ENCODE data around the gene WDR31. TPM values are rescaled to one million over a fixed set of nuclear protein-coding genes. Genes with fewer than 3 reads are reported as not detected.

Gene WDR31
- polyA plus RNA-seq, 1 donor from 2014 or later = 0.13 TPM

- Mint-ChIP-seq H3K36me3 (peaks cover 2% of the 10 kb centered on the region), H3K4me3 (no peak overlapping the region), H3K27me3 (peaks cover 18% of the 10 kb centered on the region), H3K9me3 (no peaks in the 10 kb centered on the region), H3K4me1 (peaks cover 9 to 13% (median 12%) of the 10 kb centered on the region in 3 donors), H3K27ac (no peak overlapping the region)
These were observed 15.0 kb upstream of the WDR31 start for GRCh38 chr9:113355040-113355596.

GRCh38 chr9:113352411-113352810, 12.3 kb upstream of the WDR31 start:
- Mint-ChIP-seq H3K4me1 (peaks cover 11 to 17% (median 12%) of the 10 kb centered on the region in 3 donors), H3K4me3 (no peak overlapping the region), H3K27ac (no peak overlapping the region), H3K27me3 (peaks cover 20% of the 10 kb centered on the region), H3K36me3 (no peaks in the 10 kb centered on the region), H3K9me3 (no peaks in the 10 kb centered on the region)

GRCh38 chr9:113352006-113352405, 11.9 kb upstream of the WDR31 start:
- Mint-ChIP-seq H3K36me3 (no peaks in the 10 kb centered on the region), H3K27me3 (peaks cover 20% of the 10 kb centered on the region), H3K4me1 (peaks cover 11 to 17% (median 12%) of the 10 kb centered on the region in 3 donors), H3K4me3 (no peak overlapping the region), H3K27ac (no peak overlapping the region), H3K9me3 (no peaks in the 10 kb centered on the region)

- H3K4me1 Mint-ChIP-seq = peaks cover 11 to 17% (median 12%) of the 10 kb centered on the region in 3 donors
These were observed 10.9 kb upstream of the WDR31 start for GRCh38 chr9:113350937-113351336.

GRCh38 chr9:113350107-113350661, 10.1 kb upstream of the WDR31 start:
- H3K27me3 Mint-ChIP-seq = peaks cover 20% of the 10 kb centered on the region
- peak overlapping the region in 1 of 3 donors; percentile 67 for H3K27ac Mint-ChIP-seq

More at GRCh38 chr9:113350937-113351336, 10.9 kb upstream of the WDR31 start:
- Mint-ChIP-seq H3K4me3 (peak overlapping the region in 3 of 4 donors; percentile 64 to 92 (median 92)), H3K27ac (peak overlapping the region in 1 of 3 donors; percentile 67), H3K9me3 (no peaks in the 10 kb centered on the region), H3K27me3 (peaks cover 20% of the 10 kb centered on the region), H3K36me3 (no peaks in the 10 kb centered on the region)

GRCh38 chr9:113349445-113350094, 9.5 kb upstream of the WDR31 start, which contains the start of gene BSPRY:
Gene BSPRY (plus strand): TSS chr9:113349541. CDS start chr9:113349580, 39 bp downstream.
- Mint-ChIP-seq H3K27me3 (peaks cover 20% of the 10 kb centered on the region), H3K27ac (peak within 1 kb of the TSS in 1 of 3 donors; percentile 67), H3K4me1 (peaks cover 11 to 17% (median 12%) of the 10 kb centered on the region in 3 donors), H3K9me3 (no peaks in the 10 kb centered on the region), H3K4me3 (peak within 1 kb of the TSS; percentile 81 to 92 (median 86)), H3K36me3 (no peaks in the 10 kb centered on the region)

More at GRCh38 chr9:113350107-113350661, 10.1 kb upstream of the WDR31 start:
- peaks cover 11 to 17% (median 12%) of the 10 kb centered on the region in 3 donors for H3K4me1 Mint-ChIP-seq
- peak overlapping the region; percentile 64 to 92 (median 86) for H3K4me3 Mint-ChIP-seq
- no peaks in the 10 kb centered on the region for H3K9me3 Mint-ChIP-seq
- H3K36me3 Mint-ChIP-seq = no peaks in the 10 kb centered on the region

- peaks cover 20% of the 10 kb centered on the region for H3K27me3 Mint-ChIP-seq
- no peaks in the 10 kb centered on the region for H3K36me3 Mint-ChIP-seq
- peaks cover 11 to 17% (median 12%) of the 10 kb centered on the region in 3 donors for H3K4me1 Mint-ChIP-seq
- H3K4me3 Mint-ChIP-seq = peak overlapping the region; percentile 78 to 83 (median 80)
- no peak overlapping the region for H3K27ac Mint-ChIP-seq
- no peaks in the 10 kb centered on the region for H3K9me3 Mint-ChIP-seq
These were observed 9.0 kb upstream of the WDR31 start for GRCh38 chr9:113349066-113349444.

- H3K27me3 Mint-ChIP-seq = peaks cover 20% of the 10 kb centered on the region
- peaks cover 11 to 17% (median 12%) of the 10 kb centered on the region in 3 donors for H3K4me1 Mint-ChIP-seq
- no peaks in the 10 kb centered on the region for H3K36me3 Mint-ChIP-seq
- peak overlapping the region in 1 of 3 donors; percentile 80 for H3K27ac Mint-ChIP-seq
- no peaks in the 10 kb centered on the region for H3K9me3 Mint-ChIP-seq
- peak overlapping the region in 3 of 4 donors; percentile 25 to 81 (median 57) for H3K4me3 Mint-ChIP-seq
These were observed 8.4 kb upstream of the WDR31 start for GRCh38 chr9:113348437-113348836.

GRCh38 chr9:113345671-113346070, 5.6 kb upstream of the WDR31 start:
- no peaks in the 10 kb centered on the region for H3K36me3 Mint-ChIP-seq
- H3K9me3 Mint-ChIP-seq = no peaks in the 10 kb centered on the region
- no peak overlapping the region for H3K27ac Mint-ChIP-seq
- peaks cover 3 to 8% (median 5%) of the 10 kb centered on the region in 3 donors for H3K4me1 Mint-ChIP-seq
- peaks cover 7% of the 10 kb centered on the region for H3K27me3 Mint-ChIP-seq
- no peak overlapping the region for H3K4me3 Mint-ChIP-seq

GRCh38 chr9:113345190-113345589, 5.1 kb upstream of the WDR31 start:
- Mint-ChIP-seq H3K4me3 (no peak overlapping the region), H3K9me3 (no peaks in the 10 kb centered on the region), H3K4me1 (peaks cover 4 to 9% (median 4%) of the 10 kb centered on the region in 3 donors), H3K27me3 (peaks cover 2% of the 10 kb centered on the region), H3K27ac (no peak overlapping the region), H3K36me3 (no peaks in the 10 kb centered on the region)

- Mint-ChIP-seq H3K9me3 (no peaks in the 10 kb centered on the region), H3K36me3 (no peaks in the 10 kb centered on the region), H3K27me3 (no peaks in the 10 kb centered on the region), H3K4me3 (no peak overlapping the region), H3K4me1 (peaks cover 2 to 7% (median 5%) of the 10 kb centered on the region in 3 donors), H3K27ac (no peak overlapping the region)
These were observed 3.7 kb upstream of the WDR31 start for GRCh38 chr9:113343732-113344231.

- no peaks in the 10 kb centered on the region for H3K36me3 Mint-ChIP-seq
- no peaks in the 10 kb centered on the region for H3K9me3 Mint-ChIP-seq
- H3K27me3 Mint-ChIP-seq = no peaks in the 10 kb centered on the region
- H3K4me3 Mint-ChIP-seq = peak overlapping the region in 1 of 4 donors; percentile 60
- H3K27ac Mint-ChIP-seq = no peak overlapping the region
- H3K4me1 Mint-ChIP-seq = peaks cover 2 to 7% (median 5%) of the 10 kb centered on the region in 3 donors
These were observed 1.8 kb upstream of the WDR31 start for GRCh38 chr9:113341712-113342410.

- H3K36me3 Mint-ChIP-seq = no peaks in the 10 kb centered on the region
- H3K9me3 Mint-ChIP-seq = no peaks in the 10 kb centered on the region
- peak overlapping the region in 3 of 4 donors; percentile 17 to 43 (median 31) for H3K4me3 Mint-ChIP-seq
- H3K27ac Mint-ChIP-seq = no peak overlapping the region
- H3K4me1 Mint-ChIP-seq = peaks cover 2 to 7% (median 5%) of the 10 kb centered on the region in 3 donors
- no peaks in the 10 kb centered on the region for H3K27me3 Mint-ChIP-seq
These were observed 2.4 kb downstream of the WDR31 start for GRCh38 chr9:113337714-113338113.

- Mint-ChIP-seq H3K27me3 (no peaks in the 10 kb centered on the region), H3K27ac (no peak overlapping the region), H3K36me3 (peaks cover 4% of the 10 kb centered on the region), H3K4me3 (no peak overlapping the region), H3K9me3 (peaks cover 0 to 4% (median 3%) of the 10 kb centered on the region in 3 donors), H3K4me1 (peaks cover 0 to 2% (median 0%) of the 10 kb centered on the region in 3 donors)
These were observed 8.3 kb downstream of the WDR31 start for GRCh38 chr9:113331780-113332179.
